HEK293 (cell line): ENCODE data around the gene ZSWIM6.

Experiments used
- CTCF ChIA-PET: fragments of 350-600 bp; formaldehyde crosslinking; extraction: SDS; loops from one replicate; lab custom pipeline; 2021; ENCODE audit warnings: antibody characterized with exemption; lab: Yijun Ruan, JAX
- POLR2A ChIA-PET: fragments of 300-600 bp; formaldehyde crosslinking; extraction: SDS; loops from one replicate; lab custom pipeline; 2020; ENCODE audit warnings: antibody characterized with exemption, inconsistent platforms; lab: Yijun Ruan, JAX
- H3K27ac ChIP-seq: fragments of 200-500 bp; sonication (Bioruptor generic); 2 replicates; pipeline ENCODE4 v1.5.1; 2014; ENCODE audit warnings: low read depth, low read length, control low read depth, inconsistent platforms; ENCODE audit errors: extremely low read depth
- H3K36me3 ChIP-seq, 2 experiments: fragments of 200-500 bp in 1 of 2; sonication (Bioruptor generic) in 1 of 2; 1 replicate in 1 of 2; 2 replicates in 1 of 2; pipeline ENCODE4 v1.5.1; 2014 to 2017; ENCODE audit warnings: inconsistent platforms in 2 of 2, low read length in 2 of 2; ENCODE audit not compliant: control insufficient read depth in 2 of 2, insufficient read depth in 1 of 2
- H3K4me1 ChIP-seq: fragments of 200-500 bp; sonication (Bioruptor generic); 2 replicates; pipeline ENCODE4 v1.5.1; 2014; ENCODE audit warnings: mild to moderate bottlenecking, low read length, inconsistent platforms; ENCODE audit not compliant: control insufficient read depth, insufficient read depth
- H3K4me3 ChIP-seq: 2 replicates; pipeline ENCODE4 v1.5.1; 2011; ENCODE audit warnings: low read depth, mild to moderate bottlenecking, control low read depth, low read length, moderate library complexity
- H3K9me3 ChIP-seq: fragments of 200-500 bp; sonication (Bioruptor generic); 2 replicates; pipeline ENCODE4 v1.5.1; 2014; ENCODE audit warnings: low read depth, low read length, inconsistent platforms; ENCODE audit not compliant: control insufficient read depth, insufficient read depth
- PRDM6 ChIP-seq: fragments of 450-650 bp; formaldehyde crosslinking; IDR thresholded peaks from 2 replicates; pipeline ENCODE4 v1.5.1; 2017; ENCODE audit warnings: missing biosample characterization, missing genetic modification characterization
- SCRT1 ChIP-seq: fragments of 450-650 bp; formaldehyde crosslinking; IDR thresholded peaks from 2 replicates; pipeline ENCODE4 v1.5.1; 2016; ENCODE audit warnings: missing biosample characterization, missing genetic modification characterization, borderline replicate concordance
- SCRT2 ChIP-seq: fragments of 450-650 bp; formaldehyde crosslinking; IDR thresholded peaks from 2 replicates; pipeline ENCODE4 v1.5.1; 2016; ENCODE audit warnings: missing biosample characterization, missing genetic modification characterization
- SETDB1 ChIP-seq: IDR thresholded peaks from one replicate; pipeline ENCODE4 v1.6.1; 2017; ENCODE audit warnings: mild to moderate bottlenecking, low read length, moderate library complexity, mixed read lengths; ENCODE audit not compliant: insufficient read length
- ZFHX2 ChIP-seq: fragments of 450-650 bp; formaldehyde crosslinking; conservative IDR thresholded peaks from 2 replicates; pipeline ENCODE4 v1.5.1; 2016; ENCODE audit warnings: missing biosample characterization, missing genetic modification characterization
- ZFP37 ChIP-seq: fragments of 450-650 bp; formaldehyde crosslinking; IDR thresholded peaks from 2 replicates; pipeline ENCODE4 v1.5.1; 2016; ENCODE audit warnings: missing biosample characterization, missing genetic modification characterization
- ZNF157 ChIP-seq: fragments of 450-650 bp; formaldehyde crosslinking; IDR thresholded peaks from 2 replicates; pipeline ENCODE4 v1.5.1; 2016; ENCODE audit warnings: missing biosample characterization, missing genetic modification characterization
- ZNF175 ChIP-seq: fragments of 450-650 bp; formaldehyde crosslinking; IDR thresholded peaks from 2 replicates; pipeline ENCODE4 v1.5.1; 2016; ENCODE audit warnings: missing biosample characterization, missing genetic modification characterization
- ZNF266 ChIP-seq: fragments of 450-650 bp; formaldehyde crosslinking; IDR thresholded peaks from 2 replicates; pipeline ENCODE4 v1.5.1; 2016; ENCODE audit warnings: missing biosample characterization, missing genetic modification characterization, low read depth
- ZNF311 ChIP-seq: fragments of 450-650 bp; formaldehyde crosslinking; IDR thresholded peaks from 2 replicates; pipeline ENCODE4 v1.5.1; 2017; ENCODE audit warnings: missing biosample characterization, missing genetic modification characterization, borderline replicate concordance
- ZNF394 ChIP-seq: fragments of 450-650 bp; formaldehyde crosslinking; IDR thresholded peaks from 2 replicates; pipeline ENCODE4 v1.5.1; 2016; ENCODE audit warnings: missing biosample characterization, missing genetic modification characterization, mild to moderate bottlenecking, moderate library complexity, borderline replicate concordance
- ZNF433 ChIP-seq: fragments of 450-650 bp; formaldehyde crosslinking; IDR thresholded peaks from 2 replicates; pipeline ENCODE4 v1.5.1; 2016; ENCODE audit warnings: missing biosample characterization, missing genetic modification characterization, low read depth
- ZNF621 ChIP-seq: fragments of 450-650 bp; formaldehyde crosslinking; IDR thresholded peaks from 2 replicates; pipeline ENCODE4 v1.5.1; 2017; ENCODE audit warnings: missing biosample characterization, missing genetic modification characterization
- ZNF629 ChIP-seq: fragments of 450-650 bp; formaldehyde crosslinking; IDR thresholded peaks from 2 replicates; pipeline ENCODE4 v1.5.1; 2017; ENCODE audit warnings: missing biosample characterization, missing genetic modification characterization
- ZNF664 ChIP-seq: fragments of 450-650 bp; formaldehyde crosslinking; IDR thresholded peaks from 2 replicates; pipeline ENCODE4 v1.5.1; 2016; ENCODE audit warnings: missing biosample characterization, missing genetic modification characterization
- ZSCAN30 ChIP-seq: fragments of 450-650 bp; IDR thresholded peaks from 2 replicates; pipeline ENCODE4 v1.5.1; 2018; ENCODE audit warnings: missing biosample characterization, mild to moderate bottlenecking, missing genetic modification characterization, moderate library complexity
- TF ChIP-seq, protein P1 (sequence below): fragments of 450-650 bp; formaldehyde crosslinking; IDR thresholded peaks from 2 replicates; pipeline ENCODE4 v1.5.1; 2017; ENCODE audit warnings: missing biosample characterization, missing genetic modification characterization
- TF ChIP-seq, protein P2 (sequence below): fragments of 450-650 bp; formaldehyde crosslinking; IDR thresholded peaks from 2 replicates; pipeline ENCODE4 v1.5.1; 2016; ENCODE audit warnings: missing biosample characterization, missing genetic modification characterization

The ZSWIM6 gene

GRCh38 chr5:61309115-61309514, 22.9 kb upstream of the ZSWIM6 start:
- no peaks in the 10 kb centered on the region for H3K9me3 ChIP-seq
- ChIA-PET CTCF (interaction anchor here (0.6 to 1.1 kb wide), 4 partner anchors 13 to 351 kb away, joined by 3 to 5 read pairs (median 4); no protein-coding TSS in a partner anchor), POLR2A (no interaction called here)
- H3K4me3 ChIP-seq, result no peak overlapping the region
- H3K36me3 ChIP-seq, result no peaks in the 10 kb centered on the region
- H3K27ac ChIP-seq, result no peak overlapping the region
- H3K4me1 ChIP-seq, result peaks cover 8% of the 10 kb centered on the region
- TF ChIP-seq ZNF433 (no peak), SETDB1 (no peak)

DNA sequence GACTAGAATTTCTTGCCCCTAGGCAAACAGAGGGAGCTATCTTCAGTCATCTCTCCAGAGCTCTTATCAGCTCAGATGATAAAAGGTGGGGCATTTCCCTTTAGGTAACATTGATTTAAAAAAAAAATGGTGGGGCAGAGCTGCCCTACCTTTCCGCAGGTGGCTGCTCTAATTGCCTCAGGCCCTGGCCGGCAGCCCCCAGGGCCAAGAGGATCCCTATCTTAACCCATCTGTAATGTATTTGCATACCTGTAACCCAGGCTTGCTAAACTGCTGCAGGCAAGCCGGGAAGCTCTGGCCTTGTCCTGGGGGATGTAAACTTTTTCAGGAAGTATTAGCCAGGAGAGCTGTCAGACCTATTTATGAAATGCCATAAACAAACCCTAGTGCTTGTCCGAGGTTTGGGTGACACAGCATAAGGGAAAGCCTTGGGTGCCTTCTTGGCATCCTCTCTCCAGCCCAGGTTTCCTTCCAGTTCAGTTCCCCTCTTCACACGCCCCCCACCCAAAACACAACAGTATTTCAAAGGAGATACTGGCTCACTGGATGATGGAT, 20.9 kb upstream of the ZSWIM6 start:
- Histone ChIP-seq H3K36me3 (no peaks in the 10 kb centered on the region), H3K9me3 (no peaks in the 10 kb centered on the region), H3K4me1 (peaks cover 6% of the 10 kb centered on the region; the same call in 1 of the 2 replicates), H3K4me3 (no peak overlapping the region), H3K27ac (no peak overlapping the region)
- ChIA-PET CTCF (no interaction called here), POLR2A (interaction anchor here (3.6 kb wide), 1 partner anchor 20 kb away, joined by 13 read pairs; no protein-coding TSS in a partner anchor)
- TF ChIP-seq, protein P1, sequence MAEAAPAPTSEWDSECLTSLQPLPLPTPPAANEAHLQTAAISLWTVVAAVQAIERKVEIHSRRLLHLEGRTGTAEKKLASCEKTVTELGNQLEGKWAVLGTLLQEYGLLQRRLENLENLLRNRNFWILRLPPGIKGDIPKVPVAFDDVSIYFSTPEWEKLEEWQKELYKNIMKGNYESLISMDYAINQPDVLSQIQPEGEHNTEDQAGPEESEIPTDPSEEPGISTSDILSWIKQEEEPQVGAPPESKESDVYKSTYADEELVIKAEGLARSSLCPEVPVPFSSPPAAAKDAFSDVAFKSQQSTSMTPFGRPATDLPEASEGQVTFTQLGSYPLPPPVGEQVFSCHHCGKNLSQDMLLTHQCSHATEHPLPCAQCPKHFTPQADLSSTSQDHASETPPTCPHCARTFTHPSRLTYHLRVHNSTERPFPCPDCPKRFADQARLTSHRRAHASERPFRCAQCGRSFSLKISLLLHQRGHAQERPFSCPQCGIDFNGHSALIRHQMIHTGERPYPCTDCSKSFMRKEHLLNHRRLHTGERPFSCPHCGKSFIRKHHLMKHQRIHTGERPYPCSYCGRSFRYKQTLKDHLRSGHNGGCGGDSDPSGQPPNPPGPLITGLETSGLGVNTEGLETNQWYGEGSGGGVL, result no peak
- no peak for TF ChIP-seq ZNF311
- no peak for TF ChIP-seq SCRT2 (tag by site-specific recombination)
- TF ChIP-seq, protein P2, sequence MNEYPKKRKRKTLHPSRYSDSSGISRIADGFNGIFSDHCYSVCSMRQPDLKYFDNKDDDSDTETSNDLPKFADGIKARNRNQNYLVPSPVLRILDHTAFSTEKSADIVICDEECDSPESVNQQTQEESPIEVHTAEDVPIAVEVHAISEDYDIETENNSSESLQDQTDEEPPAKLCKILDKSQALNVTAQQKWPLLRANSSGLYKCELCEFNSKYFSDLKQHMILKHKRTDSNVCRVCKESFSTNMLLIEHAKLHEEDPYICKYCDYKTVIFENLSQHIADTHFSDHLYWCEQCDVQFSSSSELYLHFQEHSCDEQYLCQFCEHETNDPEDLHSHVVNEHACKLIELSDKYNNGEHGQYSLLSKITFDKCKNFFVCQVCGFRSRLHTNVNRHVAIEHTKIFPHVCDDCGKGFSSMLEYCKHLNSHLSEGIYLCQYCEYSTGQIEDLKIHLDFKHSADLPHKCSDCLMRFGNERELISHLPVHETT (tag by site-specific recombination), result no peak
- TF ChIP-seq ZSCAN30 (tag by site-specific recombination), result no peak
- TF ChIP-seq ZNF664 (tag by site-specific recombination), result no peak
- no peak for TF ChIP-seq ZNF621 (tag by site-specific recombination)
- TF ChIP-seq ZNF394 (tag by site-specific recombination), result no peak
- no peak for TF ChIP-seq ZNF157
- no peak for TF ChIP-seq ZNF266
- no peak for TF ChIP-seq ZFP37 (tag by site-specific recombination)

DNA sequence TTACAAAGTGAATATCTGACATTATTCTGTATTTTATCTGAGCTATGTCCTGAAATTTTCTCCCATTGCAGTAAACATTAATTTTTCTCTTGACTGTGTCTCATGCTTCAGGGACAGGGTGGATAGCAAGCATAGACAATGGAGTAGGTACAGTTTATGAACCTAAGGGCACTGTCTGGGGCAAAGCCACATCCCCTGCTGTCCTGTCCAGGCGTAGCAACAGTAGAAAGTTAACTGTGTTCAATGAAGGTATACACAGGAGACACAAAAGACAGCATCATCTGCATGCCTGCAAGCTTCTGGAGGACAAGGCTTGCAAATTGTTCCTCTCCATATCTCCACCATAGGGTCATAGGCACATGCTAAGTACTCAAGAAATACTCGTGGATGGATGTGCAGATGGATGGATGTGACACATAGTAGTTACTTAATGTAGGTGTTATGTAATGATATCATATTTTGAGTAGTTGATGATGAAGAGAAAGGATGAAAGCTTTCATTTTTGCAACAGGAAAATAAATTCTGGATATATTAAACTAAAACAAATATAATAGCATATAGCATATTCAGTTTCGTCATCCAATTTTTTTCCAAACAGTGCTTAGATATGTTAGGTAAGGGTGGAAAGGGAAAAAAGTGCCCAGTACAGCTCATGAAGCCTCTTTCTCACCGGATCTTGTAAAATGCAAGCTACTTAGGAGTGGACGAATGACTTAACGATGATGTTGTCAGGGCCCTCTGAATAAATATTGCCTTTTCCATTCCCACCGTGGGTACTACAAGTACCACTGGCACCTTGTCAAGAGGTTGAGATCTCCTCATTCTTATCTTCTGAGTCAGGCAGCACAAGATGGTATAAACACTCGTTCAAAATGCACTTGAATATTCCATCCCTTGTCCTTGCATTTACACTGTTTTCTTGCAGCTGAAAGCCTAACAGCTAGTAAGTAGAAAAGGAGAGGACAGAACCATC, 19.9 kb upstream of the ZSWIM6 start:
- TF ChIP-seq ZNF621 (tag by site-specific recombination) (no peak), ZFHX2 (tag by site-specific recombination) (no peak), SCRT1 (tag by site-specific recombination) (no peak), ZNF629 (peak; percentile 71), ZNF175 (no peak), PRDM6 (tag by site-specific recombination) (no peak)
- peaks cover 2% of the 10 kb centered on the region; the same call in 1 of the 2 replicates for H3K4me1 ChIP-seq
- no peaks in the 10 kb centered on the region for H3K36me3 ChIP-seq
- CTCF ChIA-PET, result no interaction called here
- H3K4me3 ChIP-seq, result no peak overlapping the region
- POLR2A ChIA-PET, result interaction anchor here (3.6 kb wide), 1 partner anchor 19 kb away, joined by 13 read pairs; no protein-coding TSS in a partner anchor
- no peak overlapping the region for H3K27ac ChIP-seq
- H3K9me3 ChIP-seq, result no peaks in the 10 kb centered on the region
